Effector memory CD4-positive, alpha-beta T cell (primary cell): ENCODE data around the gene FAM170B.

ENCODE experiments used
- DNase-seq, 3 donors: peaks; one replicate each; pipeline ENCODE4 v3.0.0-alpha.2; 2020
- H3K27ac ChIP-seq: 2 replicates; pipeline ENCODE4 v1.7.0; 2013; ENCODE audit warnings: mild to moderate bottlenecking, low read length, moderate library complexity; ENCODE audit not compliant: insufficient read depth, poor library complexity, severe bottlenecking
- H3K27me3 ChIP-seq: replicated peaks from 2 replicates; pipeline ENCODE4 v1.7.0; 2013; ENCODE audit warnings: mild to moderate bottlenecking, low read length; ENCODE audit not compliant: insufficient read depth, control insufficient read depth, poor library complexity, severe bottlenecking
- H3K36me3 ChIP-seq: 2 replicates; pipeline ENCODE4 v1.7.0; 2013; ENCODE audit warnings: mild to moderate bottlenecking, low read length, moderate library complexity; ENCODE audit not compliant: control insufficient read depth, insufficient read depth
- H3K4me1 ChIP-seq: 2 replicates; pipeline ENCODE4 v1.7.0; 2013; ENCODE audit warnings: low read length, mild to moderate bottlenecking; ENCODE audit not compliant: control insufficient read depth, insufficient read depth, poor library complexity, severe bottlenecking
- H3K4me3 ChIP-seq: 2 replicates; pipeline ENCODE4 v1.7.0; 2013; ENCODE audit warnings: low read length, low read depth, mild to moderate bottlenecking; ENCODE audit not compliant: insufficient read depth, poor library complexity, severe bottlenecking
- H3K9me3 ChIP-seq: 2 replicates; pipeline ENCODE4 v1.7.0; 2013; ENCODE audit warnings: mild to moderate bottlenecking, low read length, moderate library complexity; ENCODE audit not compliant: control insufficient read depth

Gene FAM170B

DNA sequence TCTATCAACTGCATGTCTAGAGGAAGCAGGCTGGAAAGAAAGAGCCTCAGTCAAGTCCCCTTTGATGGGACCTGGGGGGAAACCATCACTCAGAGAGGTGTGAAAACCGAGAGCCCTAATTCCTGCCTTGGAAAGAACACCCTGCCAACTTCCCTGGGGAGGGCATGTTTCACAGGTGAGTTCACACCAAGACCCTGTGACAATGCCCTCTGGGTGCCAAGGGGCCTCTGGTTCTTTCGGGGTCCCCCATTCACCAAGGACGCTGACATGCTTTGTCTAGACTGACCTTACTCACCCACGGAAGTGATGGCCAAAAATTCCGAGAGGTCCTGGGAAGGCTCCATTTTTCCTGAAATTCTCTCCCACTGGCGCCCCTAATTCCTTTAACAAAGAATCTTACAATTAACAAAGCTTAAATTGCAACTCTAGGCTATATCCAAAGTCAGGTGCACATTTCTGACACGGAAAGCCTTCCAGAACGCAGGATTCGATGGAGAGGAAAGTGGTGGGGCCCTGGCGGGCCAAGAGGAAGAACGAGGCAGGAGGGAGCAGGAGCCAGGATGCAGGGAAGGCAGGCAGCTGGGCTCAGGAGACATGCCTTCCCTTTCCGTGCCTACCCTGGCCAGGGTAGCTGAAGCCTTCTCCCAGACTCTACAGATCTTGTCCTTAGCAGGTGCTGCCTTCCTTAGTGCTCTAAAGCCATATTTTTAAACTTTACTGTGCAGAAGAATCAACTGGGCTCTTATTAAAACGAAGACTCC lies 42.2 kb downstream of the FAM170B start:
- H3K27ac ChIP-seq: no peak overlapping the region
- H3K4me1 ChIP-seq: no peaks in the 10 kb centered on the region
- H3K27me3 ChIP-seq: no peaks in the 10 kb centered on the region
- DNase-seq: no peak
- no peak overlapping the region for H3K4me3 ChIP-seq
- H3K9me3 ChIP-seq: no peaks in the 10 kb centered on the region
- no peaks in the 10 kb centered on the region for H3K36me3 ChIP-seq

DNA sequence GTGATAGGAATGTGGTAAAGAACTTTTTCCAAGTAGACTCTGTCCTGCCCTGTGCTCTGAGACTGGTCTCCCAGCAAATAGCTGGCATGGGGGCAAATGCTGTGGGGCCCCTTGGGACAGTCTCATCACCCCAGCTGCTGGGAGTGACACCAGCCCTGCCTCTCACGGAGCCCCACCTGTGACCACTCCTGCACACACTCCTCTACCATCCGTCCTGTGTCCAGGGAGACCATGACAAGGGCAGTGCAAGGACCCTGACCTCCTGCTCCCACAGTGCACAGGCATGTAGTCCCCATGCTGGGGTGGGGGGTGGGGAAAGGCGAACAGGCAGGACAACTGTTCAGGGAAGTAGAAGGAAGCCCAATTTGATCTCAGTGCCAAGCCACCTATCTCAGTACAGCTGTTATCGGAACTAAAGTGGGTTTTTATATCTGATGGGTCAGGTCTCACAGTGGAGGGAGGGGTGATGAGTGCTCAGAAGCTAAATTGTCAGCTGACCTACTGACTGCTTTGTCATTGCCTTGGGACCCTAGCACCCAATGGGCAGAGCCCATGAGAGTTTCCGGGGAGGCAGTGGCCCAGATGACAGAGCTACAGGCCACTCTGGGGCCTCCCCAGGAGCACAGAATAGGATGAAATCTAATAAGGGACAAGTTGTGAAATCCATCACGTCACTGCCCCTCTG lies 43.0 kb downstream of the FAM170B start:
- H3K4me3 ChIP-seq: no peak overlapping the region
- H3K27ac ChIP-seq: no peak overlapping the region
- no peak for DNase-seq
- H3K4me1 ChIP-seq: no peaks in the 10 kb centered on the region
- H3K9me3 ChIP-seq: no peaks in the 10 kb centered on the region
- H3K36me3 ChIP-seq: no peaks in the 10 kb centered on the region
- H3K27me3 ChIP-seq: no peaks in the 10 kb centered on the region

DNA sequence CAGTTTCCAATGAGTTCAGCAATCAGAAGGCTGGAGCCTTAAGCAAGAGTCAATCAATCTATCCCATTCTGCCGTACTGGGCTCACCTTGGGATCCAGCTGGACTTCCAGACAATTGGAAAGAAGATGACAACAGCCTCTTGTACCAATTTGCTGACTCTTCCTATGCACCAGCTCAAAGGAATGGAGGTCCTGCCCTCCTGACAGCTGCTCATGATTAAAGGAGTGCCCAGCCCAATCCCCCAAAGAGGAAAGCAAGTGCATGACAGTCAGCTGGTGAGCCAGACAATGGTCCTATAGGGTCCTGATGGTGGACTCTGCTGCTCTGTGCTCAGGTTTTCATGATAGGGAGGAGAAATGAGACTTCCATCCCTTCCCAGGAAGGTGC lies 43.6 kb downstream of the FAM170B start:
- DNase-seq: no peak
- H3K9me3 ChIP-seq: no peaks in the 10 kb centered on the region
- no peaks in the 10 kb centered on the region for H3K4me1 ChIP-seq
- no peaks in the 10 kb centered on the region for H3K27me3 ChIP-seq
- no peak overlapping the region for H3K27ac ChIP-seq
- no peaks in the 10 kb centered on the region for H3K36me3 ChIP-seq
- no peak overlapping the region for H3K4me3 ChIP-seq

DNA sequence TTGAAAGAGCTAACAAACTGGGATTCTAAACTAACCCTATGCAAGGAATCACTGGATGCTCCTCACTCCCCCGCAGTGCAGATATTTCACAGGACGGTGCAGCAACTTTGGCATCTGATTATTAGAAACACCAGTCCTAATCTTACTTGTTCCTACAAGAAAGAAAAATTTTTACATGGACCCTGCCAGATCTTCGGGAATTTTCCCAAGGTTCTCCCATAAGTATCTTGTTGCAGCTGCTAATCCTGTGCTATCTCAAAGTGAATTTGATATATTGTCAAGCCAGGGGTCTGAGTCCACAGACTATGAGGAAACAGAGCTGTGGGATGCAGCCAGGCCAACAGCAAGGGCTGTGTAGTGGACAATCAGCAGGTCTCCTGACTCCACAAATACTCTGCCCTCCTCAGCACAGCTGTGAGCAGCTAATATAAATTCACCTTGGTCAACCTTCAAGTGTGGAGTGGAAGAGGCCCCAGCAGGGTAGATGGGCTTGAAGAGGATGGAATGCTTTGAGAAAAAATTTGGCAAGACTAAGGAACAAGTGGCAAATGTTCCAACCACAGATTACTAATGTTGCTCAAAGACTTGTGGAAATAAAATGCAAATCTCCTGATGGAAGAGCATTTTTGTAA lies 44.1 kb downstream of the FAM170B start:
- Histone ChIP-seq H3K27me3 (no peaks in the 10 kb centered on the region), H3K4me1 (no peaks in the 10 kb centered on the region), H3K4me3 (no peak overlapping the region), H3K27ac (no peak overlapping the region), H3K36me3 (no peaks in the 10 kb centered on the region), H3K9me3 (no peaks in the 10 kb centered on the region)
- DNase-seq: no peak

DNA sequence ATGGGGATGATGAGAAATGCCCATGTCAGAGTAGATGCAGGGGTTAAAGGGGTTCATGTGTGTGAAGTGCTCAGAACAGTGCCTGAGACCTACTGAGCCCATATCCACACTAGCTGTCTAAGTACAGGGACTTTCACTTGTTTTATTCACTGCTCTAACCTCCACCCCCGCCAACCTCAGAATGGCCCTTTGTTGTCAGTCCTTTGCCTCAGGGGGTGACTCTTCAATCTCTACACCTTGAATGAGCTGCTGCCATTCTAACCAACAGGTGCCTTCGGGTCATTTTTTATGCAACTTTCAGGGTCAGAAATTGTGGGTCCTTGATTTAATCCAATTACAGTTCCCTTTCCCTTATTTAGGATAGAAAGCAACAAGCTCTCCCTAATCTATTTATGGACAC lies 44.7 kb downstream of the FAM170B start:
- no peak for DNase-seq
- H3K4me1 ChIP-seq: no peaks in the 10 kb centered on the region

DNA sequence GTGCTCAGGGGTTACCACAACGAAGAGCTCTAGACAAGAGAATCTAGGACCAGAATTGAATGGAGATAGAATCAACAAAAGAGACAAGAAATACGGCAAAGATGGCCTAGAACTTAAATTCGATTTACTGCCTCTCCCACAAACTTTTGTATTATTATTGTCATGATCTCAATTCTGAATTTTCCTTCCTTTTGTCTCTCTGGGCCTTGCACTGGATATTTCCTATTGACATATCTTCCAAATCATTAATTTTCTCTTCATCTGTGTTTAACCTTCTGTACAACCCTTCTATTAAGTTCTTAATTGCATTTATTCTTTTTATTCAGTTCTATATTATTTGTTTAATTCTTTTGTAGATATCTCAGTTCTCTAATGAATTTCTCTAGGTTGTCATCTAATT lies 46.9 kb downstream of the FAM170B start:
- H3K27me3 ChIP-seq: no peaks in the 10 kb centered on the region
- H3K4me1 ChIP-seq: no peaks in the 10 kb centered on the region
- no peaks in the 10 kb centered on the region for H3K36me3 ChIP-seq
- no peak for DNase-seq
- H3K27ac ChIP-seq: no peak overlapping the region
- no peak overlapping the region for H3K4me3 ChIP-seq
- no peaks in the 10 kb centered on the region for H3K9me3 ChIP-seq

More for the DNA sequence above, 44.7 kb downstream of the FAM170B start:
- Histone ChIP-seq H3K27me3 (no peaks in the 10 kb centered on the region), H3K27ac (no peak overlapping the region), H3K36me3 (no peaks in the 10 kb centered on the region), H3K9me3 (no peaks in the 10 kb centered on the region), H3K4me3 (no peak overlapping the region)

DNA sequence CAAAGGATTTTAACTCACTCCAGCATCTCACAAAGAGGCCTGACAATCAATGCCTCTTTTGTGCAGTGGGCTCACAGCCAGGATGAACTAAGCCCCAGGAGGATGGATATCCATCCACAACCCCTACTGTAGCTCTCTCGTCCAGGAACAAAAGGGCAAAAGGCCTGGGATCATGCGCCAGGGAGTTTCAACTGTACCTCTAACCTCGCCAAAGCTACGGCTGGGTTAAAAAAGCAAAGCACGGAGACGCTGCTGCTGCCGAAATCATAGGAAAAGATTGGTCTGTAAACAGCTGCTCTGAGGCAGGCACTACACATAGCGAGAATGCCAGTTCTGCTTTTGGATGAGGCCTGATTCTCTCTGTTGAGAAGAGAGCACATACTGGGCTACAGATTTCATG lies 50.6 kb downstream of the FAM170B start:
- no peaks in the 10 kb centered on the region for H3K36me3 ChIP-seq
- no peak overlapping the region for H3K4me3 ChIP-seq
- H3K9me3 ChIP-seq: no peaks in the 10 kb centered on the region
- no peaks in the 10 kb centered on the region for H3K4me1 ChIP-seq
- no peak for DNase-seq
- no peaks in the 10 kb centered on the region for H3K27me3 ChIP-seq
- H3K27ac ChIP-seq: no peak overlapping the region

DNA sequence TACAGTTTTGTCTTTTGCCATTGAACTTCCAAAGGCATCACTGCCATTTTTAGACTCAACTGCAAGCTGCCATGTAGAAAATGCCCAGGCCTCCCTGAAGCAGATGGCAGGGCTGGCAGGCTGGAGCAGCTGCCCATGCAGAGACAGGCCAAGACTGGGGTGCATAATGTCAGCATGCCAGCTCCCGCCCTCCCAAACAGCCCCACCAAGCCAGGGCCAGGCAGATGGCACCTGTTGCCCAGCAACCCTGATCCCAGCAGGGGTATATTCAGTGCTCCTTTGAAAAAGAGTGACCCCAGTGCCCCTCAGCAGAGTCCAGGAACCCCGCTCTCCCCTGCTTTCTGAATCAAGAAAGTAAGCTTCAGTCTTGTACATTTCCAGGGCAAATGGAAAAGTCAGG lies 51.1 kb downstream of the FAM170B start:
- Histone ChIP-seq H3K4me1 (no peaks in the 10 kb centered on the region), H3K27me3 (no peaks in the 10 kb centered on the region), H3K27ac (no peak overlapping the region), H3K36me3 (no peaks in the 10 kb centered on the region), H3K9me3 (no peaks in the 10 kb centered on the region), H3K4me3 (no peak overlapping the region)
- DNase-seq: no peak

DNA sequence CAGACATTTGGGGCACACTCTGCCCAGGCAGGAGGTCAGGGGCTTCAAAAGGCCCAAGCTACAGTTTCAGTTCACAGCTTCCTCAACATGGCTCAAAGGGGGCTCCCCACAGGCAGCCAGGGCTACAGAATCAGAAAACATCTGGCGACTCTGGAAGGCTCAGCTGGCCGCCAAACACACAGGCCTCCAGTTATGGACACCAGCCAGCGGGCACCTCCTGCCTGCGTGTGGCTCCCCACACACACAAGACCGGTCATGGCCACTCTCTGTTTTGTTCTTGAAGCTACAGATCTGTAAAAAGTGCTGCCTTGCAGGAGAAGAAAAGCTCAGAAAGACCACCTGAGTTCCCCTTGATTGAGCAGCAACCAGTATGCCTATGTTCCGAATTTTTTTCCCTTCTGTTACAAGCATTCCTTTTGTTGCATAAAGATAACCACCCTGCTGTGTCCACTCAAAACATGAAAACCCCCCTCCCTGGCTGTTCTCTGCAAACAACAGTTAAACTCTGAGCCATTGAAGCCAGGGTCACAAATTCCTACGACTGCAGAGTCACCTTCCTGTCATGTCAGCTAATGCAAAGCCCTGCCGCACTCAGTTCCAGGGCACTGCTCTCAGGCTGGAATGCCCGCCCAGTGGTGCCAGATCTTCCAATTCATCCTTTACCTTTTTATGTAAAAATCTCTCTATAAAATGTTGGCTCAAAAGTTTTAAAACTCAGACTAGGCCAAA lies 52.1 kb downstream of the FAM170B start:
- Histone ChIP-seq H3K27me3 (no peaks in the 10 kb centered on the region), H3K4me1 (no peaks in the 10 kb centered on the region), H3K27ac (no peak overlapping the region), H3K4me3 (no peak overlapping the region), H3K9me3 (no peaks in the 10 kb centered on the region), H3K36me3 (no peaks in the 10 kb centered on the region)
- DNase-seq: no peak
